MCF 10A (cell line): ENCODE data around the gene CYB5R2. TPM values are rescaled to one million over a fixed set of nuclear protein-coding genes. Genes with fewer than 3 reads are reported as not detected.

Experiments
- BruUV-seq: library from RNA; stranded (reverse); fragments of 400-500 nt; replicated peaks from 2 replicates; lab custom pipeline; 2021; lab: Mats Ljungman, UMichigan
- CTCF ChIA-PET: fragments of 300-600 bp; sonication (Branson Sonifier 250); formaldehyde crosslinking; extraction: SDS; loops from one replicate; lab custom pipeline; 2021; ENCODE audit warnings: antibody characterized with exemption, inconsistent platforms; lab: Yijun Ruan, JAX
- POLR2A ChIA-PET: fragments of 300-600, 350-650 bp; sonication (Branson Sonifier 250); formaldehyde crosslinking; extraction: SDS; loops from one replicate; lab custom pipeline; 2020; ENCODE audit warnings: antibody characterized with exemption, inconsistent platforms; lab: Yijun Ruan, JAX
- DNase-seq: peaks from one replicate; pipeline ENCODE4 v3.0.0-alpha.2; 2018; ENCODE audit not compliant: unreplicated experiment
- H3K27ac Mint-ChIP-seq: one replicate; pipeline ENCODE4 v1.8.0; 2022; ENCODE audit warnings: mild to moderate bottlenecking, low read depth, mixed read lengths; ENCODE audit not compliant: unreplicated experiment
- H3K27me3 Mint-ChIP-seq: one replicate; pipeline ENCODE4 v1.8.0; 2022; ENCODE audit warnings: mixed read lengths; ENCODE audit not compliant: insufficient read depth, unreplicated experiment
- H3K36me3 Mint-ChIP-seq: one replicate; pipeline ENCODE4 v1.8.0; 2022; ENCODE audit warnings: mild to moderate bottlenecking, moderate library complexity, mixed read lengths; ENCODE audit not compliant: insufficient read depth, unreplicated experiment
- H3K4me1 Mint-ChIP-seq: one replicate; pipeline ENCODE4 v1.8.0; 2022; ENCODE audit warnings: mixed read lengths; ENCODE audit not compliant: insufficient read depth, unreplicated experiment
- H3K4me3 Mint-ChIP-seq: one replicate; pipeline ENCODE4 v1.8.0; 2022; ENCODE audit warnings: mild to moderate bottlenecking, moderate library complexity, mixed read lengths; ENCODE audit not compliant: unreplicated experiment
- H3K9me3 Mint-ChIP-seq: one replicate; pipeline ENCODE4 v1.8.0; 2022; ENCODE audit warnings: mixed read lengths; ENCODE audit not compliant: unreplicated experiment
- CTCF ChIP-seq: fragments of 200-600 bp; IDR thresholded peaks from one replicate; pipeline ENCODE4 v1.8.0; 2022; ENCODE audit warnings: antibody characterized with exemption, mild to moderate bottlenecking; ENCODE audit not compliant: unreplicated experiment
- intact Hi-C: fragments of 100-400 bp; cut with micrococcal nuclease; formaldehyde crosslinking; loops from 2 replicates; pipeline ENCODE4 v1.14.1; 2022
- total RNA-seq: library from RNA; stranded (reverse); gene quantifications from 2 replicates; pipeline ENCODE4 v1.2.3, GENCODE V29; 2022

CYB5R2 gene
- total RNA-seq, 1 experiment from 2014 or later = 1.2 TPM

GRCh38 chr11:7655253-7656217 lies 17.8 kb downstream of the CYB5R2 start:
- Mint-ChIP-seq H3K27ac (no peak overlapping the region), H3K27me3 (no peaks in the 10 kb centered on the region), H3K36me3 (peaks cover 15% of the 10 kb centered on the region), H3K9me3 (no peaks in the 10 kb centered on the region), H3K4me3 (no peak overlapping the region), H3K4me1 (no peaks in the 10 kb centered on the region)
- no peak for DNase-seq
- intact Hi-C loops = no loop called here
- ChIA-PET POLR2A (interaction anchor here (0.8 kb wide), 1 partner anchor 84 kb away, joined by 3 read pairs; no protein-coding TSS in a partner anchor), CTCF (interaction anchor here (0.6 to 15.8 kb wide), 15 partner anchors 8 to 837 kb away, joined by 3 to 488 read pairs (median 8); partner anchors contain the start of gene PPFIBP2)
- BruUV-seq = no TSS peak
- TF ChIP-seq CTCF = no peak

- TF ChIP-seq CTCF = no peak
- intact Hi-C loops = no loop called here
- ChIA-PET CTCF (interaction anchor here (0.6 to 15.8 kb wide), 11 partner anchors 11 to 836 kb away, joined by 3 to 488 read pairs (median 4); partner anchors contain the start of gene PPFIBP2), POLR2A (interaction anchor here (1.1 kb wide), 1 partner anchor 11 kb away, joined by 3 read pairs; no protein-coding TSS in a partner anchor)
- Mint-ChIP-seq H3K9me3 (no peaks in the 10 kb centered on the region), H3K27me3 (no peaks in the 10 kb centered on the region), H3K36me3 (peaks cover 15% of the 10 kb centered on the region), H3K4me1 (no peaks in the 10 kb centered on the region), H3K4me3 (no peak overlapping the region), H3K27ac (peak overlapping the region; percentile 59)
- no peak for DNase-seq
- BruUV-seq = no TSS peak
These were observed 19.1 kb downstream of the CYB5R2 start for GRCh38 chr11:7654195-7654705.

GRCh38 chr11:7651700-7652099 lies 21.6 kb downstream of the CYB5R2 start:
- Mint-ChIP-seq H3K36me3 (peaks cover 15% of the 10 kb centered on the region), H3K27ac (no peak overlapping the region), H3K4me3 (no peak overlapping the region), H3K27me3 (no peaks in the 10 kb centered on the region), H3K9me3 (no peaks in the 10 kb centered on the region), H3K4me1 (no peaks in the 10 kb centered on the region)
- ChIA-PET CTCF (interaction anchor here (0.6 to 15.8 kb wide), 7 partner anchors 14 to 512 kb away, joined by 3 to 488 read pairs (median 3); partner anchors contain the start of gene PPFIBP2), POLR2A (interaction anchor here (1.3 kb wide), 1 partner anchor 14 kb away, joined by 5 read pairs; no protein-coding TSS in a partner anchor)
- intact Hi-C loops = no loop called here
- DNase-seq = no peak
- no TSS peak for BruUV-seq
- no peak for TF ChIP-seq CTCF

- no peak for DNase-seq
- H3K36me3 Mint-ChIP-seq = peaks cover 15% of the 10 kb centered on the region
- ChIA-PET CTCF (interaction anchor here (0.7 to 15.8 kb wide), 4 partner anchors 14 to 196 kb away, joined by 3 to 488 read pairs (median 13); partner anchors contain the start of gene PPFIBP2), POLR2A (interaction anchor here (1.3 kb wide), 1 partner anchor 13 kb away, joined by 5 read pairs; no protein-coding TSS in a partner anchor)
- no peak for TF ChIP-seq CTCF
- intact Hi-C loops = no loop called here
- no peaks in the 10 kb centered on the region for H3K4me1 Mint-ChIP-seq
- H3K9me3 Mint-ChIP-seq = no peaks in the 10 kb centered on the region
- no peak overlapping the region for H3K27ac Mint-ChIP-seq
- no TSS peak for BruUV-seq
- no peak overlapping the region for H3K4me3 Mint-ChIP-seq
- H3K27me3 Mint-ChIP-seq = no peaks in the 10 kb centered on the region
These were observed 22.2 kb downstream of the CYB5R2 start for GRCh38 chr11:7651140-7651551.
